GM15510 (cell line): ENCODE data around the gene YY1.

Experiments used
- POLR2A ChIP-seq: IDR thresholded peaks from 3 replicates; pipeline ENCODE4 v1.6.1; 2011; ENCODE audit warnings: borderline replicate concordance; ENCODE audit not compliant: insufficient read length; ENCODE audit errors: extremely low read depth

YY1 gene

DNA sequence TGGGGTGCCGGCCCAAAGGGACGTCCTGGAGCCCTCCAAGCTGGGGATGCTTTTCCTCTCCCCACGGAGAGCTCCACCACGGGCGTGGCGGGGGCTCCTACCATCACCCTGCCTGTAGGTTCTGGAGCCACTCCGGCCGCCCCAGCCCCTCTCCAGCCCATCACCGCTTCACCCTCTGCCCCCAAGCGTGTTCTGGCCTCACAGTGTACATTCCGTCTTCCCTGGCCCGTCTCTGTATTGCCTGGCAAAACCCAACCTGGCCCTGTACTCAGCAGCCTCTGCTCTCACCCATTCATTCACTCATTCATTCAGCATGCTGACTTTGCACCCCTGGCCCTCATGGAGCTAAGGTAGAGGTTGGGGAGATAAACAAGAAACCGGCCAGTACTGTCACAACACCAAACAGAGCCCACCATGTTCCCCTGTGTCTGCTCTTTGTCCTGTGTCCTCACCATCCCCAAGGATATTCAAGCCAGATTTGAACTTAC is 47.0 kb downstream of the YY1 start:
- TF ChIP-seq POLR2A = no peak

- no peak for TF ChIP-seq POLR2A
These were observed 47.7 kb downstream of the YY1 start for GRCh38 chr14:100286484-100287191.

DNA sequence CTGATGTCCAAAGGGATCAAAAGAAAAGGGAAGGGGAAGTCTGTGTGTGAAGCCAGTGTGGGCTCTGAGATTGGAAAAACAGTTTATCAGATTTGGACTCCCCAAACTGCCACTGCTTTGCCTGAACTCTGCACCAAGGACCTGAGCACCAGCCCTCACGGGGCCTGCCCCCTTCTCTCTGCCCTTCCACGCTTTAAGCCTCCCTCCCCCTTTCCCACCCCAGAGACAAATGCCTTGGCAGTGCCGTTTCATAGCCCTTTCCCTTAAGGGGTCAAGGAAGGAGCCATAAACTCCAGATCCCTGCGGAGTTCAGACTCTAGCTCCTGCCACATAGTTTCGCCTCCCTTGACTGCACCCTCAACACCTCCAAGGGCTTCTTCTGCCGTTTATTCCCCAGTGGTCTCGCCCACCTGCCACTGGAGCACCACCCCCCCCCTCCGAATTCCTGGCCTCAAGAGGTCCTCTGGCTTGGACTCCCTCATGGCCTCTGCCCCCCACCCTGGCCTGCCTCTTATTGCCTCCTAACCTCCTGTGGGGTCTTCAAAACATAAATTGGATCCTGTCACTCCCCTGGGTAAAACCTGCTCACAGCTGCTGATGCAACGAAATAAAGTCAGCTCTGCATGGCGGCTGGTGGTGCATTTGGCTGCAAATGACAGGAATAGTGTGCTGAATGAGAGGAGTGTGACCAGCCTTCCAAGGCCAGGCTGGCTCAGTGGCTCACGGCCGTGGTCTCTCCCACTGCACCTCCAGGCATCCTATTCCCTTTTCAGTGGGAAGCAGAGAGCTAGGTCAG is 48.5 kb downstream of the YY1 start:
- TF ChIP-seq POLR2A = no peak

GRCh38 chr14:100288382-100289185 is 49.6 kb downstream of the YY1 start:
- no peak for TF ChIP-seq POLR2A

DNA sequence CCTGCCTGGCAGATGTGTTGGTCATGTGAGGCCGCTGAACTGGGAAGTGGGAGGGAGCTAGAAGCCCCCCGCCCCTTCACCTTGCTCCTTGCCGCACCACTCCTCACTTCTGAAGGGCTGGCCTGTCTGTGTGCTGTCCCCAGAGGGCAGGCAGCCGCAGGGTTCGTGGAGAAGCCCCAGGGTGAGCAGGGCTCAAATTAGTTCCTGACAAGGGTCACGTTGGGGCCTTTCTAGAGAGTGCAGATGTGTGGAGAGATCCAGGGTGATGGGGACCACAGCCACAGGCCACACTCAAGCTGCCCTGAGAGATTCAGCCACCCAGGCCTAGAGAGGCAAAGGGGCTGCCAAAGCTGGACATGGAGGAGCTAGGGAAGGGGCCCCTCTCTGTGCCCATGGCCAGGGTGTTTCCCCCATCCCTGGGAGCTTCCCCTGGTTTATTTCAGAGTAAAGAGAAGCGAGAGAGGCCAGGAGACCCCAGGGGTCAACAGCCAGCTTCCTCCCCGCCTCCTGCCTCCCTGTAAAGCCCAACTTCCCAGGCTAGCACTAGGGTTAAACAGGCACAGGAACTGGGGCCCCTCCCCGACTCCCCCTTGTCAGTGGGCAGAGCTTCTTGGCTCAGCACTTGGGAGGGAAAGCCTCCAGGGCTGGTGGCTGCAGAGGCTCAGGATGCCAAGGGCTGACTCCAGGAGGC is 51.1 kb downstream of the YY1 start:
- TF ChIP-seq POLR2A = no peak

DNA sequence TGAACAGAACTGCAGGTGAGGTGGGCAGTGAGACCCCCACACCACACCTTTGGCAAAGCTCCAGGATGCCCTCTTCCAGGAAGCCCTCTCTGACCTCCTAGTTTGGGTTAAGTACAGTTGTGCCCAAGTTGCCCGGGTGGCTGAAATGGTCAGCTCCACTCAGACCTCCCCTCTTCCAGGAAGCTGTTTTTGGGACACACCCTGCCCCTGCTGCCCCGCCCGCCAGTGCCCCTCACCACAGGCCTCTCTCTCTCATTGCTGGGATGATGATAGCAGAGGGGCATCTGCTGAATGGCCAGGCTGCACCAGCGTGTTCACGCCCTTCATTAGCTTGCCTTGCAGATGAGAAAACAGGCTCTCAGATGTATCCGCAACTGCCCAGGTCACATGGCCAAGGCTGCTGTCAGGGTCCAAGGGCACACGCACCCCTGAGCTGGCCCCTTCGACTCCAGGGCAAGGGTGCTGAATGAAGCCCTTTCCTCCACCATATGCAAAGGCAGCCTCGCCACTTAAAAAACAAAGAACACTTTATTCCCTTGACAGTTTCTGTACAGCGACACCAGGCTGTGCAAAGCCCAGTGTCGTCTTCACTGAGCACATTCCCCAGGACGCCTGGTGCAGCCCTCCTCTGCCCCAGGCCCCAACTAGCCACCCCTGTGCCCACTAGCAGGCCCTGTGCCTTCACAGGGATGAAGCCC is 51.8 kb downstream of the YY1 start:
- TF ChIP-seq POLR2A = no peak

DNA sequence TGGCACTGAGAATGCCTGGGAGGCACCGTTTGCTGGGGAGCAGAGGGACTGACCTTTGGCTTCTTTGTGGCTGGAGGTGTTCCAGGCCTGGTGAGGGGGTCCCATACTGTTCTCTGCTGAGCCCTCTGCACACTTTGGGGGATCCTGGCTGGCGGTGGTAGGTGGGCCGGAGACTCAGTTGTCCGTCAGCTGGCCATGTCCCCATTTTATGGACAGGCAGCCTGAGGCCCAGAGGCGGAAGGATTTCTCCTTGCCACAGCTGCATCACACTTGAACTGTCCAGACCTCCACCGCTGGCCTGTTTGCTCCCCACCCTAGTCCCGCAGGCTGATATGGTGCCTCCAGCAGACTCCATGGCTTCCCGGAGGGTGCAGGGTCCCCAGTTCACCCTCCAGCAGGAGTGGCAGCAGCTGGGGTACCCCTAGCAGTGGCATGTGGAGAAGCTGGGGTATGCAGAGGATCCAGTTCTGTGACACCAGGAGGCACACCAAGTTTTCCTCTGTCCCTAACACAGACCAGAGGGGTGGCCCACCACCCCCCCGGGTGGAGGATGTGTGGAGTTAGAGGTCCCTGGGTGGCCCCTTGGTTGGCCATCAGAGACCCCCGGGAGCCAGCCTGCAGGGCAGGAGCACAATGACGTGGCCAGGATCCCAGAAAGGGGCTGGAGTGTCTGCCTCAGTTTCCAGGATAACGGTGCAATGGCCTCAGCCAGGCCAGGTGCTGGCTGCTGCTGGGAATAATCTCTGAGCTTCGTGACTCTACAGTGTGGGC is 52.5 kb downstream of the YY1 start:
- no peak for TF ChIP-seq POLR2A

DNA sequence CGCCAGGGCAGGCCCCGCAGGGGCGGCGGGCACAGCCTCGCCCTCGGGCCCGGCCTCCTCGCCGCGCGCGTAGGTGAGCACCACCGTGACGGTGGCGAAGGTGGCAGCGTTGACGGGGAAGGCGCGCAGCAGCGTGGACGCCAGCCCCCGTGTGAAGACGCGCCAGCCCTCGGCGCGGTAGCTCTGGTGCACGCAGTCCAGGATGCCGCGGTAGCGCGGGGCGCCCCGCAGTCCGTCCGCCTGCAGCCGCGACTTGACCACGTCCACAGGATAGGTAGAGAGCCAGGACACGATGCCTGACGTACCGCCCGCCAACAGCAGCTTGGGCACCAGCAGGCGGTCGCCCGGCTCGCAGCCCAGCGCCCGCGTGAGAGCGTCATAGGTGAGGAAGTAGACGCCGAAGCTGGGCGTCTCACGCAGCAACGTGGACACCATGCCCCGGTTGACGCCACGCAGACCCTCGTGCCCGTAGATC is 53.4 kb downstream of the YY1 start:
- TF ChIP-seq POLR2A = no peak

DNA sequence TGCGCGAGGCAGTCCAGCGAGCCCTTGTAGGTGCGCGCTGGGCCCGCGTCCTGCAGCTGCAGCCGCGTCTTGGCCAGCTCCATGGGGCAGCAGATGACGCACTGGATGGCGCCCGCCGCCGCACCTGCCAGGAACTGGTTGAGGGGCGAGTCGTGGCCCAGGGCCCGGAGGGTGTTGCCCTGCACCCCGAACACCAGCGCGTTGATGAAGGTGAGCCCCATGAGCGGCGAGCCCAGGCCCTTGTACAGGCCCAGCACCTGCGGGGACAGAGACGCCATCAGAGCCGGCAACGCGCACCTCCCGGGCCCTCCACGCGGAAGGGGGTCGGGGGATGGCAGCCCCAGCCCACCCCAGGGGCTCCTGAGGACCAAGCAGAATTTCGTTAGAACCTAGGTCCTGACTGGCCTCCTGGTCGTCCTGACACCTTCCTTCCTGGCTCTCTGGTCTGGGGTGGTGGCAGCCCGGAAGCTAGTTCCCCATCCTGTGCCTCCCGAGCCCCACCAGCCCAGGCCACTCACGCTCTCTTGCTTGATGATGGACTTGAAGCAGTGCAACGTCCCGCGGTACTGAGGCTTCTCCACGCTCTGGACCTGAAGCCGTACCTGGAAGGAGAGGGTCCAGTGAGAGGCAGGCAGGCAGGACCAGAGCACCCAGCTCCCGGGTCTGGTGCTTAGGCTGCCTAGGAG is 54.0 kb downstream of the YY1 start:
- TF ChIP-seq POLR2A = no peak

DNA sequence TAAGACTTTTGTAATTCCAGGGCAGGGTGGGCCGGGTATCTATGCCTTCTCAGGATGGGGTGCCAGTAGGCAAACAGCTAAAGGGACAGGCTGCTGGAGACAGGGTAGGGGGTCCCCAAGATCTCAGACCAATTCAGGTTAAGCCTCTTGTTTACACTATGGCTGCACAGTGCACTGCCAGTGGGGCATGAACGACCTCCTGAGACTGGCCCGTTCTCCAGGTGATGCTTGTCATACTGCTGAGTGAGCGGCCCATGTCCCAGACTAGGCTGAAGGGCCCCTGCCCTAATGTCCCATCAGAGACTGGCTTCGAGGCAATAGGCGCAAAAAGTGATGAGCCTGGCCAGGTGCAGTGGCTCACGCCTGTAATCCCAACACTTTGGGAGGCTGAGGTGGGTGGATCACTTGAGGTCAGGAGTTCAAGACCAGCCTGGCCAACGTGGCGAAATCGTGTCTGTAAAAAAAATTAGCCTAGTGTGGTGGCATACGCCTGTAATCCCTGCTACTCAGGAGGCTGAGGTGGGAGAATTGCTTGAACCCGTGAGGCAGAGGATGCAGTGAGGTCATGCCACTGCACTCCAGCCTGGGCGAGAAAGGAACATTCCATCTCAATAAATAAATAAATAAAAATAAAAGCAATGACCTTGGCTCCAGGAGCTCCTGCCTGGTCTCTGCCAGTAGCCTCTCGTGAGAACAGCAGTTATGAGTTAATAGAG is 54.7 kb downstream of the YY1 start:
- TF ChIP-seq POLR2A = no peak

DNA sequence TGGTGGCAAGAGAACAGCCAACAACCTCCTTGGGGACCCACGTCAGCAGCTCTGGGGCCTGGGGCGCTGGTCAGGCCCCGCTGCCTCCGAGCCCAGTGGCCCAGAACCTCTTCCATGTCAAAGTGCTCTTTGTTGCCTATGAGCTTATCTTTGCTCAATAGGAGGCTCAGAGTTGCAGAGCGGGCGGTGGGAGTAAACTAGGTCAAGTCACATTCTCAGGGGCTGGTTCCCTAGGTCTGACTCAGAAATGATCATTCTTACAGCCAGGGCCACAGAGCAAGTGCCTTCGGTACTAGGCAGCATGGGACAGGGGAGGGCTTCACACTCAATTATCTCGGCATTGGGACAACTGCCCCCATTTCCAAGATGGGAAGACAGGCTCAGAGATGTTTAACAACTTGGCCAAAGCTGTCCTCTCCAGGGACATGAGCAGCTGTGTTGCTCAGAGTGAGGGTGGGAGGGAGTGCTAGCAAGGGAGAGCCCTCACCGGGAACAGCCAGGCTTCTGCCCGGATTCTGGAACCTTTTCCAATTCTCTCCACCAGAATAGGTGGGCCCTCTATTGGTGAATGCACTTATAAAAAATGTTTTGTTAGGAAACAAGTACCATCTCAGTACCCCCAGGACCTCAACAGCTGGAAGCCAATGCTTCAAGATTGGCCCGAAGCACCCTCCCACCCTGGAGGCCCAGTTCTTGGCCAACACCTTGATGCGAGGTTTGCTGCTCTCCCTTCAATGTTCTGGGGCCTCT is 55.4 kb downstream of the YY1 start:
- TF ChIP-seq POLR2A = no peak
